SU-DHL-6 (cell line): ENCODE measurements around the gene SRL.

Experiments
- EZH2phosphoT487 ChIP-seq: fragments of 200-600 bp; sonication (generic), shearing (Covaris generic); conservative IDR thresholded peaks from 2 replicates; pipeline ENCODE4 v1.6.1; 2018; ENCODE audit warnings: mild to moderate bottlenecking, antibody characterized with exemption, low read length, moderate library complexity, mixed read lengths
- TF ChIP-seq, protein P1 (sequence below): fragments of 200-600 bp; sonication (generic); IDR thresholded peaks from one replicate; pipeline ENCODE4 v1.5.1; 2017; ENCODE audit warnings: antibody characterized with exemption, mild to moderate bottlenecking, low read length, moderate library complexity; ENCODE audit not compliant: insufficient read depth, poor library complexity, severe bottlenecking

GRCh38 chr16:4217204-4218131 is 24.4 kb downstream of the SRL start:
- TF ChIP-seq, protein P1, sequence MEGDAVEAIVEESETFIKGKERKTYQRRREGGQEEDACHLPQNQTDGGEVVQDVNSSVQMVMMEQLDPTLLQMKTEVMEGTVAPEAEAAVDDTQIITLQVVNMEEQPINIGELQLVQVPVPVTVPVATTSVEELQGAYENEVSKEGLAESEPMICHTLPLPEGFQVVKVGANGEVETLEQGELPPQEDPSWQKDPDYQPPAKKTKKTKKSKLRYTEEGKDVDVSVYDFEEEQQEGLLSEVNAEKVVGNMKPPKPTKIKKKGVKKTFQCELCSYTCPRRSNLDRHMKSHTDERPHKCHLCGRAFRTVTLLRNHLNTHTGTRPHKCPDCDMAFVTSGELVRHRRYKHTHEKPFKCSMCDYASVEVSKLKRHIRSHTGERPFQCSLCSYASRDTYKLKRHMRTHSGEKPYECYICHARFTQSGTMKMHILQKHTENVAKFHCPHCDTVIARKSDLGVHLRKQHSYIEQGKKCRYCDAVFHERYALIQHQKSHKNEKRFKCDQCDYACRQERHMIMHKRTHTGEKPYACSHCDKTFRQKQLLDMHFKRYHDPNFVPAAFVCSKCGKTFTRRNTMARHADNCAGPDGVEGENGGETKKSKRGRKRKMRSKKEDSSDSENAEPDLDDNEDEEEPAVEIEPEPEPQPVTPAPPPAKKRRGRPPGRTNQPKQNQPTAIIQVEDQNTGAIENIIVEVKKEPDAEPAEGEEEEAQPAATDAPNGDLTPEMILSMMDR: no peak
- TF ChIP-seq EZH2phosphoT487: no peak
